CMK (cell line): ENCODE measurements around the gene COPZ2.
"Not testable (repeated sequence)": the region's sequence is repeated elsewhere in the genome, so short reads cannot be mapped to it uniquely, and the experiment has no call there.

Source experiments
- DNase-seq: peaks from one replicate; pipeline ENCODE4 v3.0.0-alpha.2; 2010; ENCODE audit warnings: low read depth

COPZ2 gene

GRCh38 chr17:48006936-48007709 lies 30.5 kb downstream of the COPZ2 start:
- no peak for DNase-seq

- no peak for DNase-seq
These were observed 32.6 kb downstream of the COPZ2 start for GRCh38 chr17:48004983-48005382.

GRCh38 chr17:48003417-48004151 lies 34.0 kb downstream of the COPZ2 start:
- DNase-seq, result no peak

GRCh38 chr17:48002916-48003416 lies 34.6 kb downstream of the COPZ2 start:
- no peak for DNase-seq

GRCh38 chr17:48002266-48002915 lies 35.2 kb downstream of the COPZ2 start:
- no peak for DNase-seq

- DNase-seq, result not testable (repeated sequence)
These were observed 35.9 kb downstream of the COPZ2 start for GRCh38 chr17:48001657-48002056.

- no peak for DNase-seq
These were observed 36.4 kb downstream of the COPZ2 start for GRCh38 chr17:48001197-48001596.

GRCh38 chr17:47999582-47999981 lies 38.0 kb downstream of the COPZ2 start:
- no peak for DNase-seq

- DNase-seq, result no peak
These were observed 39.6 kb downstream of the COPZ2 start for GRCh38 chr17:47998044-47998443.

GRCh38 chr17:47997586-47997985 lies 40.0 kb downstream of the COPZ2 start:
- DNase-seq, result no peak

GRCh38 chr17:47996201-47996600 lies 41.4 kb downstream of the COPZ2 start:
- no peak for DNase-seq

GRCh38 chr17:47995241-47995935 lies 42.2 kb downstream of the COPZ2 start:
- DNase-seq, result no peak

- no peak for DNase-seq
These were observed 42.9 kb downstream of the COPZ2 start for GRCh38 chr17:47994724-47995123.

GRCh38 chr17:47993964-47994363 lies 43.6 kb downstream of the COPZ2 start:
- no peak for DNase-seq

GRCh38 chr17:47993031-47993564 lies 44.5 kb downstream of the COPZ2 start:
- DNase-seq, result no peak

GRCh38 chr17:47992216-47992615 lies 45.4 kb downstream of the COPZ2 start:
- DNase-seq, result no peak

GRCh38 chr17:47990962-47991731 lies 46.5 kb downstream of the COPZ2 start:
- DNase-seq, result no peak

- no peak for DNase-seq
These were observed 47.9 kb downstream of the COPZ2 start for GRCh38 chr17:47989700-47990099.

- DNase-seq, result no peak
These were observed 48.4 kb downstream of the COPZ2 start for GRCh38 chr17:47989159-47989558.

GRCh38 chr17:47988445-47988844 lies 49.2 kb downstream of the COPZ2 start:
- not testable (repeated sequence) for DNase-seq

- DNase-seq, result no peak
These were observed 50.3 kb downstream of the COPZ2 start for GRCh38 chr17:47987240-47987835.
